DMS53 (cell line): ENCODE data around the gene UXS1.

Experiments used
- DNase-seq: peaks from one replicate; lab custom pipeline; 2025; lab: John Stamatoyannopoulos, UW

Gene UXS1

DNA sequence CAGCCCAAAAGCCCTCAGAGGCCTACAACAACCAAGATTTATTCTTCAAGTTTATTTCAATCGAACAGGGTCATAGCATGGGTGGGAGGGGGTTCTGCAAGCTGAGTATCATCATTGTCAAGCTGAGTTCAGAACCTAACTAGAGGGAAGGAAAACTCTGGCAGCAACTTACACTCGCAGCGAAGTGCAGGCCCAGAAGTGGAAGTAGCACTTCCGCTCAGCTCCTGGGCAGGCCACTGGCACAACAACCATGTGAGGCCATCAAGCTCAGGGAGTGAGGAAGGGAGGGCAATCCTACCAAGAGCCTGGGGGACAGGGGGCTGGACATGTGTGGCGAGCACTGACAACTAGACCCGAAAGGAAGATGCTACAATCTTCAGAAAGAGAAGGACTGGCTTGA is 4.8 kb downstream of the UXS1 start:
- DNase-seq: no peak

DNA sequence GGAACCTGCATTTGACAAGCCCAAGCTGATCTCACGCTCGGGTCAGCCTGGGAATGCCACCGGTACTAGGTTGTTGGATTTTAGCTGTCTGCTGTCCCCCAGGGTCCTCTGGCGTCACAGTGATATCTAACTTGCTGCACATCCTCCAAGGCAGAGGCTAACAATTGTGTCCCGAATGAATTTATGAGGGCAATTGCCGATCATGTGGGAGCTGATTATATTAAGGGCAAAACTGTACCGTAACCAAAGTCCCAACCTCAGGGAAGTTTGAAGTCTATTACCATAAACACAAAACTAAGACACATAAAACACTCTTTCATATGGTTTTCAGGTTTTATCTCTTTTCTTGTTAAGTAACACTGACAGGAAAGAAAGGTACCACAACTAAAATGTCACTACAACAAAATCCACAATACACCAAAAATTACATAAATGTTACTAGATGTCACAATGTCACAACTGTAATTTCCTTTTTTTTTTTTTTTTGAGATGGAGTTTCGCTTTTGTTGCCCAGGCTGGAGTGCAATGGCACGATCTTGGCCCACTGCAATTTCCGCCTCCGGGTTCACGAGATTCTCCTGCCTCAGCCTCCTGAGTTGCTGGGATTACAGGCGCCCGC is 6.7 kb downstream of the UXS1 start:
- DNase-seq: no peak

DNA sequence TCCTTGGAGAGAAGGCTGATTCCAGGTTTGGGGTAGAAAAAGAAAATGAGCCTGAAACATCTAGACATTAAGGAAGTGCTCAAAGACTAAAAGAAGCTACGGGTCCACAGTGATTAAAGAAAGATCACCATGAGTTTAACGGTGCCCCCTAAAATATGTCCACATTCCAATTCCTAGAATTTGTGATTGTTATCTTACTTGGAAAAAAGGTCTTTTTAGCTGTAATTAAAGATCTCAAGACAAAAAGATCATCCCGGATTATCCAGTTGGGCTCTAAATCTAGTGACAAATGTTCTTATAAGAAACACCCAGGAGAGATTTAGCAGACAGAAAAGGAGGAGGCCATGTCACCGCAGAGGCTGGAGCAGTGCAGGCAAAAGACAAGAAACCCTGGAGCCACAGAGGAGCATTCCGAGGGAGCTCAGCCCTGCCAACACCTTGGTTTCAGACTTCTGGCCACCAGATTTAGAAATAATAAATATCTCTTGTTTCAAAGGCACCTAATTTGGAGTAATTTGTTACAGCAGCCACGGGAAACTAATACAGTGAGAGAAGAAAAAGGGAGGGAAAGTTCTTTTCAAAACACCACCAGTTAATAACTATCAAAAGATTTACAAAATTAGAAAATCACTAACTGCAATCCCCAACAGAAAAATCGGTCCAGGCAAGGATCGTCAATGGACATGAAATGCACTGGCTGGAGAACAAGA is 8.5 kb downstream of the UXS1 start:
- no peak for DNase-seq

DNA sequence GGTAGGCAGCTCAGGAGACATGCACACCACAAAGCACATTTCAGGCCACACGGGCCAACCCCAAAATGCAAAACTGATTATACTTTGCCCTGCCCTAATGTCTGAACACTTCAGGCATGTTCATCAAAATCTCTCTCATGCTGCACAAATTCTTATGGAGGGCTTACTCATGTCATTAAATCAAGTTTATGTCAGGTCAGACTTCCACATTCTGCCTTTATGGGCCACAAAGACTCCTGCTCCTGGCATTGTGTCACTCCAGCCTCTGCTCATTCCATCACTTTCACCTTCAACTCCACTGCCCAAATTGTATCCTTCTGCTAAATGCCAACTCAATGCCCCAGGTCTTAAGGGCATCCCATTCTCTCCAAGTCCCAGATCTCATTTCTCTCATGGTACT is 9.2 kb downstream of the UXS1 start:
- no peak for DNase-seq

DNA sequence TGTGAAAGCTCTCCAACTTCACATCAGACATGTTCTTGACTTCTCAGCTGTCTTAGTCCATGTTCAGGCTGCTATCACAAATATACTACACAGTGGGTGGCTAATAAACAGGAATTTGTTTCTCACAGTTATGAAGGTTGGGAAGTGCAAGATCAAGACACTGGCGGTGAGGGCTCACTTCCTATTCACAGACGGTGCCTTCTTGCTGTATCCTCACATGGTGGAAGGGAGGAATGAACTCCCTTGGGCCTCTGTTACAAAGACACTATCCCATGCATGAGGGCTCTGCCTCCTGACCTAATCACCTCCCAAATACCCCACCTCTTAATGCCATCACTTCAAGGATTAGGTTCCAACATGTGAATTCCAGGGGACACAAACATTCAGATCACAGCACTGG is 9.7 kb downstream of the UXS1 start:
- DNase-seq: no peak

DNA sequence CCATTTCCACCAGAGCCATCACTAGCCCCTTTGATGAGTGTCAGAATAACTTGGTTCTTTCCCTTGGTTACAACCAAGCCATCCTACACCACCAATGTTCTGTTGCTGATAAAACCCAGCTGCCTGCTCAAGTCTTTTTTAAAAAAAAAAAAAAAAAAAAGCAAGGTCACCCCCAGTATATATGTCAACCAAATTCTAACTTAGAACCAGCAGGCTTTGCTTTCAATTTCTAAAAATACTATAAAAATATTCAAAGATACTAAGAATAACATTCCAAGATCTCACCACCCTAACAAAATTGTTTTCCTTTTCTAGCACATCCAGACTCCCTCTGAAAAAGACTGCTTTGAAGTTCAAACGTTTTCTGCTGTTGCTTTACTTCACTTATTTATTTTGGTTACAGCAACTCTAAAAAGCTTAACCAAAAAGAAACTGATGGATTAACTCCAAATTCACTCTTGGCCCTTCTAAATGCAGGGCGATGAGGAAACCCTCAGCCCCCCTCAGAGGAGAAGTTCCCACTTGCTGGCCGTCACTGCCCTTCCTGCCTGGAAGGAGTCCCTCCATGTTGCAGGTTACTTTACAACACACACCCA is 10.9 kb downstream of the UXS1 start:
- no peak for DNase-seq

DNA sequence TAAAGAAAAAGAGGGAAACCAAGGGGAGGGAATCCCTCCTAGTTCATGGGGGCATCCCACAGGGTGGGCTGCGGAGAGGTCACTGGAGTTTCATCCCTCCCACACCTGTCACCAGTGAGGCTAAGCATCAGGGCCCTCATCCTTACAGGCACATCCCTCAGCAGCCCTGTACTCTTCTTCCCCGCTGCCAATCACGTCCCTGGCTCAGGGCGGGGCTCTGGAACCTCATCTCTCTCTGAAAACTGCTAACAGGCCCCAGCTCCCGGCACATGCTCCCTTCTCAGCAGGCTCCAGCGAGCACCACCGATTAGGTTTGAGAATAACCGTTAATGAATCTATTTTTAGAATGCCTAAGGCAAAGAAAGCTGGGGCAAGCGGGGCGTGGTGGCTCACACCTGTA is 13.0 kb downstream of the UXS1 start:
- DNase-seq: no peak

DNA sequence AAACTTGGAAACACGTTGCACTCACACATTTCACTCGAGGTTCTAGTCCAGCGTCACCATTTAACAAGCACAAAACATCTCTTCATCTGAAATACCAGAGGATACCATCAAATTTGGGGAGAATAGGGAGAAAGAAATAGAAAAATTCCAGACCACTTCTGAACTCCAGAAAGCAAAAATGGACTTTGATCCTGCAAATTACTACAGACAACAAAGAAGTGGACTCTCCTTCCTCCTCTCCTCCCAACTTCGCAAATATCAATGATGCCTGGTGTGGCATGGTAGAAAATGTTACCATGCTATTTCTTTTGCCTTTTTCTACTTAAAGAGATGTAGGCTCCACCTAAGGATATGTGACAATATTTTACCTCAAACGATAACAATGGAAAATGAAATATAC is 13.5 kb downstream of the UXS1 start:
- DNase-seq: no peak

DNA sequence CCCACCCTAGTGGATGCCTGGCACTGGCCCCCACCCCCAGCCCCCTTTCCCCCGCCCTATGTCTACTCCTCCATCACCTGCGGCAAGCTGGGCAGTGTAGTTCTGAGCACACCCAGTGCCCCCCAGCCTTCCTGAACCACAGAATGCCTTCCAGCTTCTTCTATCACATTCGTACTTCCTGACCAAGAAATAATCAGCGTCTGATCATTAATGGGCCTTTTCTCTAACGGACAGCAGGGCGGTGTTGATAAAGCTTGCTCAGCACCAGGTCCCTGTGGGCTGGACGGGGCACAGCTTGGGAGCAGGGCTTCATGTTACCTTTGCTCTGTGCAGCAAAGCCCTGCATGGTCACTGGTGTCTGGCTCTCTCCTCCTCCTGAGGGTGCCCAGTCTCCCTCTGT is 15.4 kb downstream of the UXS1 start:
- no peak for DNase-seq

DNA sequence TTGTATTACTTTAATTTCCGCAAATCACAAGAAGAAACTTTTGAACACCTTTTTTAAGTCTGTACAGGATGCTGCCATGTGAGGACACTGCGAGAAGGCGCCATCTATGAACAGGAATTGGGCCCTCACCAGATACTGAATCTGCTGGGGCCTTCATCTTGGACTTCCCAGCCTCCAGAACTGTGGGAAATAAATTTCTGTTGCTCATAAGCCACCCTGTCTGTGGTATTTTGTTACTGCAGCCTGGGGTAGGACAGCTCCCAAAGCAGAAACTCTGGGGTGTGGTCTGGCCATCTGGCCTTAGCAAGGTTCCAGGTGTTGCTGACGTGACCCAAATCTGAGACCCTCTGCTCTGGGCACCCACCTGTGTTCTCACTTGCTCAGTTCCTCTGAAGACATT is 16.5 kb downstream of the UXS1 start:
- no peak for DNase-seq

DNA sequence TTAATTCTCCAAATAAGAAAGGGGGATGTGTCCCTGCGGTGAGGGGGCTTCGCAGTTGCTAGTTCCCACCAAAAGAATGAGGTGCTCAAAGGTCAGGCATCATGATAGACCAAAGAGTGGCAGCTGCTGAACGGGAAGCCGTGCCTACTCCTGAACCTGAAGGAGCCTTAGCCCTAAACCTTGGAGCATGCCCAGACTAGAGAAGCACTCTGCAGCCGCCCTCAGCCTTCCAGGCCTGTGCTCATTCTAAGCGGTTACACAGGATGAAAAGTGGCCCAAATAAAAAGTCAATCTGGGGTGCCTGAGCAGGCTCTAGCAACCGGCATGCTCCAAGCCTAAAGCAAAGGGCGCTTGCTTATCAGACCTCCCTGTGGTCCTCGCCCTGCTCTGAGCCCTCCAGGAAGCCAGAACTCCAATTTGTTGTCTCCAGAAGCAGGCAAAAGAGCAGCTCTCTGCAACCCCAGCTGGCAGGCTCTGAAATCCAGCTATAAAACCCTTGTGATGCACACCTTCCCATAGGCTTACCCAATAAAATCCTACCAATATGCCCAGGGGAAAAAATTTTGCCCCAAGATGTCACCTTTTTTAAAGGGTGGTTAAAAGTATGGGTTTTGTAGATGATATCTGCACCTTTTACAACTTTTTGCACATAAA is 17.5 kb downstream of the UXS1 start:
- DNase-seq: no peak

DNA sequence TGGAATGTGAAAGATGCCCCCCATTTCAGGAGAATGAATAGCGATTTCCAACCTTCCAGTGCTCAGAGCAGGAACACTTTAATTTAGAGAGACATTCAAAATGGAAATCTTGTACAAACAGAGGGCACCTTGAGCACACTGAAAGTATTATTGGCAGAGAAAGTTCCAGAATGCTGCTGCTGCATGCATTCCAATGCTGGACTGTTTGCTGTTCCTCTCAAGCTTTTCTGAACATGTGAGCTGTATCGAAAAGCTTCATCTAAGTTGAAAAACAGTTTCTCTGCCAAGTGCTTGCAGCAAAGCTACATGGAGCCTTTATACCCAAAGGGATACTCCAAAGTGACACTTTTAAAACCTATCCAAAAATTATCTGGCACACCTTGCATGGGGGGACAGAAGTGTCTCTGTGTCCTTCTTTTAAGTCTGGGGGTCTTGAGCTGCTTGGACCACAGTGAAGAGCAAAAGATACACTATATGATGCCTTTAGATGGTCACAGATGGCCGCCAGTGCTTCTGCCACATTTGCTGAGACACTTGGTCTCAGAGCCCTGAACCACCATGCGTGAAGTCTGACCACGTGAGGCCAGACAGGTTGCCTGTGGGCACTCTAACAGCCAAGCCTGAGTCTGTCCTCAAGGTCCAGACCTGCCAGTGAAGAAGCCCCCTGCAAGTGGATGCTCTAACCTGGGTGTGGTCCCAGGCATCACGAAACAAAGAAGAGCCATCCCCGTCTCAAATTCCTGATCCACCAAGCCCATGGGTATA is 18.8 kb downstream of the UXS1 start:
- no peak for DNase-seq

DNA sequence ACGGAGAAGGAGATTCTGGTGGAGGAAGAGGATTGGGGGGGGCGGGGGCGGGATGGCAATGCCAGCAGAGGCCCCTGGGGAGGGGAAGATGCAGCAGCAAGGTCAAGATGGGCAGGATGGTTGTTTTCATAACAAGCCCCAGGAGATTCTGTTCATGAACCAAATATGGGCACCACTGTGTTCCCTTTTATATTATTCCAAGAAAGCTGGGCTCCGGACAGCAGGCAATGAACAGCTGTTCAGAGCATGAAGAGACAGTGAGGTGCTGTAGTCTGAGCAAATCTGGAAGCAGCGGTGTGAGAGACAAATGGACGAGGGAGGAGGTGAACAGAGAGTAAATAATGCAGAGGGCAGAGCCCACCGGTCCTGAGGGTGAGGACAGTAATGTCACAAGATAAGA is 20.0 kb downstream of the UXS1 start:
- DNase-seq: no peak

DNA sequence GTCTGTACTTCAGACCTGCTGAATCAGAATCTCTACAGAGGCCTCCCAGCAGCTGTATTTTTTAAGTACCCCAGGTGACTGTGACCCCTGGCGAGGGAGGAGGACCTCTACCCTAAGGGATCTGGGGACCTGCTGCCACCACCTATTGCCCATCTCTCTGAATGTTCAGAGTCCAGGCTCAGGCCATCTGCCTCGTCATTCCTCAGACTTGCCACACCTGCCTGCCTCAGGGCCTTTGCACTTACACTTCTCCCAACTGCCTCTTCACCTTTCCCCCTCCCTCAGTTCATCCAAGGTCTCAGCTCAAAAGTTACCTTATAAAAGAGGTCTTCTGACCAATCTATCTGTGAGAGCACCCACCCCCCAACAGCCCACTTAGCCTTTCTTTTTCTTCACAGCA is 21.5 kb downstream of the UXS1 start:
- DNase-seq: no peak

DNA sequence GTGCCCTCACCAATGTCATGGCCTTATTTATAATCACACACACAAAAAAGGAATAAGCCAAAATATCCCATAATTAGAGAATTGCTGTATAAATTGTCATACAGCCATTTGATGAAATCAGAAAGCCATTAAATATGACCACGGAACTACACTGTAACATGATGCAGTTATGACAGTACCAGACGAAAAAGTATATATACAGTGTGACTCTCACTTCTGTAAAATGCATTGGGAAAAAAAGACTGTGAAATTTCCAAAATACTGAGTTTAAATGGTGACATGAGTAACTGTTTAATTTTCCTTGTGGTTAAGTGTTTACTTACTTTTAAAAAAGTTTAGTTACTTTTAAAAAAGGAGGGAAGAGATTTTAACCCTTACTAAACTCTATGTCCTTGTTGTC is 25.4 kb downstream of the UXS1 start:
- no peak for DNase-seq

DNA sequence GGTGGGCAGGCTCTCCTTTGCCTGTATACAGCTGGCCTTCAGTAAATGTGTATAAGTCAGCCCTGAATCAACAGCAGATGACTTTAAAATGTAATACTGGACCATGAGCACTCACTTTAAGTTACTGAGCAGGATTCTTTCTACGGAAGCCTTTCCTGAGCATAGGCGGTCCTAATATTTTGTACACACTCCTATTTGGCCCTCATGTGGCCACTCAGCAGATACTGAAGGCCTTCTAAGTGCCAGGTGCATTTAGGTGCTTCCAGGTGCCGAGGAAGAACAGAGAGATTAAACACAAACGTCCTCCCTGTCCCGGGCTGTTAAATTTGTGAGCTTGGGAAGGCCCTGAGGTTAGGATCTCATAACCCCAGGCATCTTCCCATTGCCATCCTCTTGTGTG is 27.0 kb downstream of the UXS1 start:
- DNase-seq: no peak

DNA sequence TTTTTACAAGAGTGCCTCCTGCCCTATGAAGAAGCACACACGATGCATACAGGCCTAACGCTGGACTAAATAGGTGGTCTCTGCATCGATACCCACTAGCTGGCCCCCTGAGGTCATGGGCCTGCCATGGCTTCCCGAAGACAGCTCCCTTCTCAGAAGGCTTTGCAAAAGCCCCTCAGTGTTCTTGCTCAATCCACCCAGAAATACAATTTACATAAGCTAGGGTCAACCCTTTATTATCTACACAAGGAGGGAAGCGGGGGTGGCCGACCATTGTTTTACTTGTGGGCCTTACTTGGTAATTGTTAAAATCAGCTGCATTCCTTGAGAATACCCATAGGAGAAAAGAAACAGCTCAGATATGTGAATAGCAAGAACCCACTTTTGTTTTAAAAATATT is 28.5 kb downstream of the UXS1 start:
- no peak for DNase-seq

DNA sequence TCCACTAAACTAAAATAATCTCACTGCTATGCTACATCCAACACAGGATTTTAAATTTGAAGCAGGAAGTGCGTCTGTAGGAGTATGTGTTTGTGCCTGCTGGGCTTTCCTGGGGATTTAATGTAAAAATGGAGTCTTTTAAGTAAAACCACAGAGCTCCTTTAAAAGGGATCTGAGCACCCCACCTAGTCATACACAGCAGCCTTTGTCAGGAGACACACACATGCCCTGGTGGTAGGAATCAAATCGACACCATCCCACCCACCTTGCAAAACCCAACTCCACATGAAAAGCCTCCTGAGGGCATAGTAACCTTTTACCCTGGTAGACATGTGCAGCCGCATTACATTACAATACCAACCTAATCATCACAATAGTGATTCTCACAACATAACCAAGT is 29.1 kb downstream of the UXS1 start:
- no peak for DNase-seq

DNA sequence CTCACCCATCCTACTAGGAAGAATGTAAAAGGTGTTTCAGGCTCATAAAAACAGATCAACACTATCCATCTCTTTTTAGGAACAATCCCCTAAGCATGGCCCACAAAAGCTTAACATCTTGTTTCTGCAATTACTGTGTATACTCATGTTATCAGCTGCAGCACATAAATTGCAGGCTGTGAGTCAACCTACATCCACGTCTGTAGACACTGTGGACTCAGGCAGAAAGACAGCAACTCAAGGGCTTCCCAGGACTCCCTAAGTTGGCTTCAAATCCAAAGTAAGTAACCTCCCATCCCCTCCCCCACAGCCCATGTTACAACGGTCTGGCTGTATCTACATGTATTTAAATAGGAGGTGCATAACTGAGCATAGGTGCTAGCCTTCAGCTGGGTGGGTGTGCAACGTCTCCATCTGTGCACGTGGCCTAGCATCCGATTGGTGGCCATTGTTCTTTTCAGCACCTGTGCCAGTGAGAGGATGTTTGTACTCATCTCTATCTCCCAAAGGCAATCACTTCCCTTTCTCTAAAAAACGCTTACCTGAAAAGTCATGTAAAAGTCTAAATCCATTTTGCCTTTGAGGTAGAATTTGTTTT is 30.1 kb downstream of the UXS1 start:
- no peak for DNase-seq

DNA sequence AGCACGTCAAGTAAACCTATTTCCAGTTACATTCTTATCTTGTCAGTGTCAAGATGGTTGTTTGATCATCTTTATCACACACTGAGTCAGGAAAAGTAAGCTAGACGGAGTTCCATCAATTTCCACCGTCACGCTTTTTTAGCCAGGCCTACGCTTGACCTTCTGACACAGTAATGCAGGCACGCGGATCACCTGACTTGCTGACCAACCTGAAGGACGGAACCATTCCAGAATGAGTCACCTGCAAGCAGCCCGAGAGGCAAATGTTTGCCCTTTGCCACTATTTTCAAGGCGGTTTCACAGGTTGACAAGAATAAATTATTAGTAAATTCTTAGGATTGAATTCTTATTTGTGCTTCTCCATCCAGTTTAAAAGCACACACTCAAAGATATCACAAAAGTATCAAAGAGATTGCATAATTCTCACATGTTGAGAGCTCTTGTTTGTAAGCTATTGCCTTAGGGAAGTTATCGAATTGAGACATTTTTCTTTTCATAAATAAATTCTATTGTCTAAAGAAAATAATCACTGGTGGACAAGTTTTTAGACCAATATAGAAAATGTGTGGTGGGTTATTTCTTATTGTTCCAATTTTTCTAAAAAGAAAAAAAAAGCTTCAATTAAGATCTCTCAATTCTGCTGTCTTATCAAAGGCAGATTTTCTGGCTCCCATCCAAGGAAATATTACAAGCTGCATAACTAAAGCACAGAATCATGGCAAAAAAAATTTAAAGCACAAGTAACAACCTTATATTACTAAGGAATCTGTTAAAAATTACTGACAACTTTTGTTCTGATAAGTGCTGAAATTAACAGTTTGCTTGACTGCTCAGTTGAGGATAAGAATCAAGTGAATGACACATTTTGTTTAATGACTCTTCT is 31.9 kb downstream of the UXS1 start:
- DNase-seq: peak; percentile 67

DNA sequence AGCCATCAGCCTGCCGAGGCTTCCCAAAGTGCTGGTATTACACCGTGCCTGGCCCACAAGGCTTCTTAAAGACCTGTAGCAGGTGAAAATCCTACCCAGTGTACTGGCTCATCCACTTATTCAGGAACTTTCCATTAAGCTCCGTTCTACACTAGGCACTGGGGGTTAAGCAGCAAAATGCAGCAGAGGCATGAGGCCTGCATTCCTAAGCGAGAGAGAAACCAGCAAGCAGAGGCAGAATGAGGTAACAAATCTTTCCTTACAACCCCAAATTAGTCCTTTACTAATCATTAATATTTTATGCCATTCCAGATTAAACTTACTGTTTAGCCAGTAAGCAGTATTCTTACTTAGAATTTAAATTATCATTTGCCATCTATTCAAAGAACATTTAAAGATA is 32.8 kb downstream of the UXS1 start:
- no peak for DNase-seq
